K562 (cell line): ENCODE data around the gene MAPK8IP2.

Experiments used
- ARID3B ChIP-seq: fragments of 250-450 bp; sonication (Bioruptor Pico); IDR thresholded peaks from 2 replicates; pipeline ENCODE4 v1.4.0; 2020; ENCODE audit warnings: borderline replicate concordance
- FOXM1 ChIP-seq, 2 experiments: fragments of 450-650 bp in 1 of 2; sonication (generic) in 1 of 2; formaldehyde crosslinking in 1 of 2; IDR thresholded peaks; 2 replicates each; pipeline versions ENCODE4 v1.6.1 to v1.9.0; 2017 to 2022; ENCODE audit warnings: low read depth in 2 of 2, mild to moderate bottlenecking in 2 of 2, missing genetic modification reagents in 1 of 2, moderate library complexity in 1 of 2
- MXD1 ChIP-seq: fragments of 250-450 bp; sonication (Bioruptor Pico); IDR thresholded peaks from 2 replicates; pipeline ENCODE4 v1.8.0; 2021; ENCODE audit warnings: borderline replicate concordance, mild to moderate bottlenecking, moderate library complexity; ENCODE audit not compliant: poor library complexity, severe bottlenecking
- POLR2A ChIP-seq: fragments of 450-650 bp; conservative IDR thresholded peaks from 2 replicates; pipeline ENCODE4 v1.6.1; 2016
- ZNF398 ChIP-seq: fragments of 250-450 bp; sonication (Bioruptor Pico); IDR thresholded peaks from 2 replicates; pipeline ENCODE4 v1.8.0; 2021; ENCODE audit warnings: moderate library complexity, mild to moderate bottlenecking, inconsistent platforms
- TF ChIP-seq, protein P1 (sequence below): sonication (generic); formaldehyde crosslinking; IDR thresholded peaks from 2 replicates; pipeline ENCODE4 v1.8.0; 2022; ENCODE audit warnings: mild to moderate bottlenecking, low read depth, missing genetic modification reagents

- TF ChIP-seq ARID3B (CRISPR knock-in tag) (no peak), POLR2A (peak; percentile 61), FOXM1 (IDR thresholded peaks at IDR 0.05; ENCODE audit: low read depth) (no peak), FOXM1 (CRISPR knock-in tag; IDR thresholded peaks at IDR 0.05; ENCODE audit: low read depth) (no peak), MXD1 (no peak), ZNF398 (CRISPR knock-in tag) (no peak)
- TF ChIP-seq, protein P1, sequence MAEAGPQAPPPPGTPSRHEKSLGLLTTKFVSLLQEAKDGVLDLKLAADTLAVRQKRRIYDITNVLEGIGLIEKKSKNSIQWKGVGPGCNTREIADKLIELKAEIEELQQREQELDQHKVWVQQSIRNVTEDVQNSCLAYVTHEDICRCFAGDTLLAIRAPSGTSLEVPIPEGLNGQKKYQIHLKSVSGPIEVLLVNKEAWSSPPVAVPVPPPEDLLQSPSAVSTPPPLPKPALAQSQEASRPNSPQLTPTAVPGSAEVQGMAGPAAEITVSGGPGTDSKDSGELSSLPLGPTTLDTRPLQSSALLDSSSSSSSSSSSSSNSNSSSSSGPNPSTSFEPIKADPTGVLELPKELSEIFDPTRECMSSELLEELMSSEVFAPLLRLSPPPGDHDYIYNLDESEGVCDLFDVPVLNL (CRISPR knock-in tag), result no peak
Observed at GRCh38 chr22:50562523-50563412, 37.8 kb upstream of the MAPK8IP2 start, which contains the start of gene SYCE3.
